ENCODE measurements around the gene SHLD2.

- TF ChIP-seq, protein P1, sequence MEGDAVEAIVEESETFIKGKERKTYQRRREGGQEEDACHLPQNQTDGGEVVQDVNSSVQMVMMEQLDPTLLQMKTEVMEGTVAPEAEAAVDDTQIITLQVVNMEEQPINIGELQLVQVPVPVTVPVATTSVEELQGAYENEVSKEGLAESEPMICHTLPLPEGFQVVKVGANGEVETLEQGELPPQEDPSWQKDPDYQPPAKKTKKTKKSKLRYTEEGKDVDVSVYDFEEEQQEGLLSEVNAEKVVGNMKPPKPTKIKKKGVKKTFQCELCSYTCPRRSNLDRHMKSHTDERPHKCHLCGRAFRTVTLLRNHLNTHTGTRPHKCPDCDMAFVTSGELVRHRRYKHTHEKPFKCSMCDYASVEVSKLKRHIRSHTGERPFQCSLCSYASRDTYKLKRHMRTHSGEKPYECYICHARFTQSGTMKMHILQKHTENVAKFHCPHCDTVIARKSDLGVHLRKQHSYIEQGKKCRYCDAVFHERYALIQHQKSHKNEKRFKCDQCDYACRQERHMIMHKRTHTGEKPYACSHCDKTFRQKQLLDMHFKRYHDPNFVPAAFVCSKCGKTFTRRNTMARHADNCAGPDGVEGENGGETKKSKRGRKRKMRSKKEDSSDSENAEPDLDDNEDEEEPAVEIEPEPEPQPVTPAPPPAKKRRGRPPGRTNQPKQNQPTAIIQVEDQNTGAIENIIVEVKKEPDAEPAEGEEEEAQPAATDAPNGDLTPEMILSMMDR (conservative IDR thresholded peaks at IDR 0.05; ENCODE audit: low read length) = no peak
- no peak for TF ChIP-seq EZH2phosphoT487 (IDR thresholded peaks at IDR 0.05; ENCODE audit: borderline replicate concordance, low read depth, low read length)
These were observed 2.6 kb upstream of the SHLD2 start for GRCh38 chr10:87092376-87092860.

Measured in OCI-LY7 (cell line).